A673 (cell line): ENCODE measurements around the gene LCN6. TPM values are rescaled to one million over a fixed set of nuclear protein-coding genes. Genes with fewer than 3 reads are reported as not detected.
"Not testable (repeated sequence)": the region's sequence is repeated elsewhere in the genome, so short reads cannot be mapped to it uniquely, and the experiment has no call there.

Experiments used
- BruUV-seq: library from RNA; stranded (reverse); fragments of 400-500 nt; replicated peaks from 2 replicates; lab custom pipeline; 2021; lab: Mats Ljungman, UMichigan
- CTCF ChIA-PET: fragments of 300-600 bp; sonication (Branson Sonifier 250); formaldehyde crosslinking; loops from one replicate; lab custom pipeline; 2022; ENCODE audit warnings: antibody characterized with exemption; lab: Charles Lee
- POLR2A ChIA-PET: fragments of 300-600 bp; sonication (Branson Sonifier 250); formaldehyde crosslinking; loops from one replicate; lab custom pipeline; 2022; ENCODE audit warnings: antibody characterized with exemption; ENCODE audit not compliant: low non-redundant PET; lab: Charles Lee
- DNase-seq: peaks from one replicate; pipeline ENCODE4 v3.0.0-alpha.2; 2015; ENCODE audit warnings: low spot score
- H3K27ac ChIP-seq: fragments of 200-600 bp; sonication (generic); 2 replicates; pipeline ENCODE4 v1.5.1; 2016; ENCODE audit warnings: mixed run types, low read depth, mild to moderate bottlenecking, mixed read lengths, antibody characterized with exemption, low read length; ENCODE audit not compliant: poor library complexity, severe bottlenecking
- H3K27me3 ChIP-seq: fragments of 200-600 bp; sonication (generic); replicated peaks from 2 replicates; pipeline ENCODE4 v1.6.1; 2017; ENCODE audit warnings: mixed run types, low read depth, mild to moderate bottlenecking, mixed read lengths, antibody characterized with exemption, low read length; ENCODE audit not compliant: insufficient read depth, poor library complexity
- H3K36me3 ChIP-seq: fragments of 200-600 bp; sonication (generic); 2 replicates; pipeline ENCODE4 v1.6.1; 2016; ENCODE audit warnings: mixed run types, mild to moderate bottlenecking, mixed read lengths, antibody characterized with exemption, low read length; ENCODE audit not compliant: insufficient read depth, poor library complexity, severe bottlenecking
- H3K4me1 ChIP-seq: fragments of 200-600 bp; sonication (generic); 2 replicates; pipeline ENCODE4 v1.6.1; 2017; ENCODE audit warnings: mixed run types, mild to moderate bottlenecking, mixed read lengths, antibody characterized with exemption, low read length; ENCODE audit not compliant: insufficient read depth, poor library complexity, severe bottlenecking
- H3K4me3 ChIP-seq: fragments of 200-600 bp; sonication (generic); 2 replicates; pipeline ENCODE4 v1.5.1; 2016; ENCODE audit warnings: low read depth, mixed run types, mild to moderate bottlenecking, mixed read lengths, low read length; ENCODE audit not compliant: poor library complexity, severe bottlenecking
- H3K9me3 ChIP-seq: fragments of 200-600 bp; sonication (generic); 2 replicates; pipeline ENCODE4 v1.6.1; 2016; ENCODE audit warnings: mixed run types, low read depth, mild to moderate bottlenecking, mixed read lengths, antibody characterized with exemption, low read length; ENCODE audit not compliant: poor library complexity, severe bottlenecking
- CTCF ChIP-seq: fragments of 300-800, 200-600 bp; sonication (generic); conservative IDR thresholded peaks from 2 replicates; pipeline ENCODE4 v1.5.1; 2017; ENCODE audit warnings: low read depth, mild to moderate bottlenecking, antibody characterized with exemption, low read length, moderate library complexity, mixed read lengths
- EZH2 ChIP-seq: fragments of 200-600 bp; sonication (generic); IDR thresholded peaks from 2 replicates; pipeline ENCODE4 v1.6.1; 2017; ENCODE audit warnings: borderline replicate concordance, low read depth, mild to moderate bottlenecking, mixed read lengths, antibody characterized with exemption, low read length; ENCODE audit not compliant: poor library complexity, severe bottlenecking
- intact Hi-C: fragments of 100-400 bp; cut with micrococcal nuclease; formaldehyde crosslinking; loops from one replicate; pipeline ENCODE4 v1.10.0; 2022; ENCODE audit not compliant: unreplicated experiment
- total RNA-seq: library from RNA; stranded (reverse); gene quantifications from 2 replicates; pipeline ENCODE4 v1.2.3, GENCODE V29; 2021

LCN6 gene
- total RNA-seq, 1 experiment from 2014 or later: not detected

GRCh38 chr9:136707011-136707410 is 41.3 kb downstream of the LCN6 start:
- Histone ChIP-seq H3K36me3 (no peaks in the 10 kb centered on the region), H3K4me3 (no peak overlapping the region), H3K27ac (no peak overlapping the region), H3K27me3 (no peaks in the 10 kb centered on the region), H3K9me3 (no peaks in the 10 kb centered on the region), H3K4me1 (peaks cover 6% of the 10 kb centered on the region)
- no peak for DNase-seq
- POLR2A ChIA-PET: no interaction called here
- BruUV-seq: no TSS peak
- TF ChIP-seq CTCF: no peak
- TF ChIP-seq EZH2: no peak
- CTCF ChIA-PET: no interaction called here
- intact Hi-C loops: no loop called here

GRCh38 chr9:136705564-136705963 is 42.8 kb downstream of the LCN6 start:
- POLR2A ChIA-PET: no interaction called here
- Histone ChIP-seq H3K4me3 (no peak overlapping the region), H3K27me3 (no peaks in the 10 kb centered on the region), H3K9me3 (no peaks in the 10 kb centered on the region), H3K27ac (no peak overlapping the region), H3K36me3 (no peaks in the 10 kb centered on the region), H3K4me1 (no peaks in the 10 kb centered on the region)
- no peak for TF ChIP-seq CTCF
- no peak for TF ChIP-seq EZH2
- intact Hi-C loops: no loop called here
- CTCF ChIA-PET: no interaction called here
- no peak for DNase-seq
- no TSS peak for BruUV-seq

- H3K27me3 ChIP-seq, H3K4me3 ChIP-seq, POLR2A ChIA-PET, DNase-seq, H3K36me3 ChIP-seq, H3K4me1 ChIP-seq, H3K27ac ChIP-seq, intact Hi-C loops, BruUV-seq, H3K9me3 ChIP-seq: not testable (repeated sequence)
- CTCF ChIA-PET: interaction anchor here (0.5 kb wide), 1 partner anchor 11 kb away, joined by 5 read pairs; no protein-coding TSS in a partner anchor
Observed at GRCh38 chr9:136704741-136705140, 43.6 kb downstream of the LCN6 start.

GRCh38 chr9:136703276-136703860 is 45.0 kb downstream of the LCN6 start:
- no TSS peak for BruUV-seq
- CTCF ChIA-PET: no interaction called here
- intact Hi-C loops: no loop called here

More at GRCh38 chr9:136703276-136703860, 45.0 kb downstream of the LCN6 start:
- no peak for DNase-seq
- no peaks in the 10 kb centered on the region for H3K27me3 ChIP-seq
- H3K36me3 ChIP-seq: no peaks in the 10 kb centered on the region
- H3K27ac ChIP-seq: no peak overlapping the region
- no peak for TF ChIP-seq EZH2
- no peak for TF ChIP-seq CTCF
- peaks cover under 1% of the 10 kb centered on the region for H3K4me1 ChIP-seq
- POLR2A ChIA-PET: no interaction called here
- no peaks in the 10 kb centered on the region for H3K9me3 ChIP-seq
- no peak overlapping the region for H3K4me3 ChIP-seq
